ENCODE measurements around the gene WWOX. TPM values are rescaled to one million over a fixed set of nuclear protein-coding genes. Genes with fewer than 3 reads are reported as not detected.

Gene WWOX
- total RNA-seq, 1 experiment from 2014 or later: 35.6 TPM

DNA sequence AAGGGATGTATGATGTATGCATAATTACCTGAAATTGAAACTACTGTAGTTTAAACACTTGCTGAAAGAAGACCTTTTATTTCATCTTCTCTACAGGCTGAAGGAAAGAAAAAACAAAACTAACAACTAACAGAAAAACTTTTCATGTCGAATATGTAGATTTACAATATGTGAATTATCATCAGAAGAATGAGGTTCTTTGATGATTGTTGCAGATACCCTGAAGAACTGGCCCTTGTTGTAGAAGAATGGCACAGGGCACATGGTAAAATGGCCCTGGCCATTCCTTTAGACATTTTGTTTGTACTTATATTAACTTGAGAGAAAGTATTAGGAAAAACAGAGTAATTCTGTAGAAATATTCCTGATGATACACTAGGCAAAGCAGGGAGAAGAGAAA is 1057.3 kb downstream of the WWOX start:
- H3F3A ChIP-seq (ENCODE audit: insufficient read depth, low read depth): no peaks in the 10 kb centered on the region
- H3K4me2 ChIP-seq: no peak overlapping the region
- ChIA-PET POLR2A (ENCODE audit: unreplicated experiment) (no interaction called here), CTCF (no interaction called here)
- no peaks in the 10 kb centered on the region for H3K27me3 ChIP-seq (ENCODE audit: insufficient read depth, low read depth)
- no peak overlapping the region for H3K4me3 ChIP-seq
- no TSS peak for BruUV-seq (replicated peaks)
- intact Hi-C loops (cut with micrococcal nuclease; ENCODE audit: unreplicated experiment): no loop called here
- H3K4me1 ChIP-seq (replicated peaks; ENCODE audit: insufficient read depth): no peaks in the 10 kb centered on the region
- DNase-seq: no peak
- no peaks in the 10 kb centered on the region for H3K9me2 ChIP-seq (ENCODE audit: insufficient read depth)
- no peaks in the 10 kb centered on the region for H4K20me1 ChIP-seq (ENCODE audit: insufficient read depth)
- H3K9me3 ChIP-seq (ENCODE audit: insufficient read depth, low read depth): no peaks in the 10 kb centered on the region
- H3K27ac ChIP-seq: no peak overlapping the region
- no peak overlapping the region for H2AFZ ChIP-seq
- TF ChIP-seq, protein P1, sequence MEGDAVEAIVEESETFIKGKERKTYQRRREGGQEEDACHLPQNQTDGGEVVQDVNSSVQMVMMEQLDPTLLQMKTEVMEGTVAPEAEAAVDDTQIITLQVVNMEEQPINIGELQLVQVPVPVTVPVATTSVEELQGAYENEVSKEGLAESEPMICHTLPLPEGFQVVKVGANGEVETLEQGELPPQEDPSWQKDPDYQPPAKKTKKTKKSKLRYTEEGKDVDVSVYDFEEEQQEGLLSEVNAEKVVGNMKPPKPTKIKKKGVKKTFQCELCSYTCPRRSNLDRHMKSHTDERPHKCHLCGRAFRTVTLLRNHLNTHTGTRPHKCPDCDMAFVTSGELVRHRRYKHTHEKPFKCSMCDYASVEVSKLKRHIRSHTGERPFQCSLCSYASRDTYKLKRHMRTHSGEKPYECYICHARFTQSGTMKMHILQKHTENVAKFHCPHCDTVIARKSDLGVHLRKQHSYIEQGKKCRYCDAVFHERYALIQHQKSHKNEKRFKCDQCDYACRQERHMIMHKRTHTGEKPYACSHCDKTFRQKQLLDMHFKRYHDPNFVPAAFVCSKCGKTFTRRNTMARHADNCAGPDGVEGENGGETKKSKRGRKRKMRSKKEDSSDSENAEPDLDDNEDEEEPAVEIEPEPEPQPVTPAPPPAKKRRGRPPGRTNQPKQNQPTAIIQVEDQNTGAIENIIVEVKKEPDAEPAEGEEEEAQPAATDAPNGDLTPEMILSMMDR (conservative IDR thresholded peaks at IDR 0.05): no peak
- no peak for TF ChIP-seq EZH2 (IDR thresholded peaks at IDR 0.05; ENCODE audit: low read depth)
- no peaks in the 10 kb centered on the region for H3K36me3 ChIP-seq (ENCODE audit: low read depth)
- no peaks in the 10 kb centered on the region for H3K79me2 ChIP-seq (ENCODE audit: low read depth)

DNA sequence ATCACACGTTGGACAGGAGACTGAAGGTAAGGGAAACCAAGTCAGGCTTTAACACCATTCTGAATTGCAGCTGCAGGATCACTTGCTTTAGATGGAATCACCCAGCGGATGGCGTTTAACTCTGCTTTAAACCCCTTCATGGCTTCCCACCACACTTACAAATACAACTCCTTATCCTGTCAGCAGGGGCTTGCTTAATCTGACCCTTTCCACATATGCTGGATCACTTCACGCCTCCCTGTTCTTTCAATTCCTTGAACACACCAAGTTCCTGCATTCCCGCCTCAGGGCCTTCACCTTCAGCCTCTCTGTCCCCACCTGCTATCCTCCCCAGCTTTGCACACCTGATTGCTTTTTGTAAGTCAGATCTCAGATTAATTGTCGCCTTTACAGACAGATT is 1058.9 kb downstream of the WWOX start:
- TF ChIP-seq, protein P1 (conservative IDR thresholded peaks at IDR 0.05): no peak
- TF ChIP-seq EZH2 (IDR thresholded peaks at IDR 0.05; ENCODE audit: low read depth): no peak
- Histone ChIP-seq H3K36me3 (ENCODE audit: low read depth) (no peaks in the 10 kb centered on the region), H3K9me2 (ENCODE audit: insufficient read depth) (no peaks in the 10 kb centered on the region), H3K4me1 (replicated peaks; ENCODE audit: insufficient read depth) (no peaks in the 10 kb centered on the region), H3K4me2 (no peak overlapping the region), H2AFZ (no peak overlapping the region), H3K27me3 (ENCODE audit: insufficient read depth, low read depth) (no peaks in the 10 kb centered on the region), H4K20me1 (ENCODE audit: insufficient read depth) (no peaks in the 10 kb centered on the region), H3F3A (ENCODE audit: insufficient read depth, low read depth) (no peaks in the 10 kb centered on the region), H3K27ac (no peak overlapping the region), H3K79me2 (ENCODE audit: low read depth) (no peaks in the 10 kb centered on the region), H3K9me3 (ENCODE audit: insufficient read depth, low read depth) (no peaks in the 10 kb centered on the region), H3K4me3 (no peak overlapping the region)
- ChIA-PET CTCF (no interaction called here), POLR2A (ENCODE audit: unreplicated experiment) (no interaction called here)
- BruUV-seq (replicated peaks): no TSS peak
- no peak for DNase-seq
- intact Hi-C loops (cut with micrococcal nuclease; ENCODE audit: unreplicated experiment): no loop called here

DNA sequence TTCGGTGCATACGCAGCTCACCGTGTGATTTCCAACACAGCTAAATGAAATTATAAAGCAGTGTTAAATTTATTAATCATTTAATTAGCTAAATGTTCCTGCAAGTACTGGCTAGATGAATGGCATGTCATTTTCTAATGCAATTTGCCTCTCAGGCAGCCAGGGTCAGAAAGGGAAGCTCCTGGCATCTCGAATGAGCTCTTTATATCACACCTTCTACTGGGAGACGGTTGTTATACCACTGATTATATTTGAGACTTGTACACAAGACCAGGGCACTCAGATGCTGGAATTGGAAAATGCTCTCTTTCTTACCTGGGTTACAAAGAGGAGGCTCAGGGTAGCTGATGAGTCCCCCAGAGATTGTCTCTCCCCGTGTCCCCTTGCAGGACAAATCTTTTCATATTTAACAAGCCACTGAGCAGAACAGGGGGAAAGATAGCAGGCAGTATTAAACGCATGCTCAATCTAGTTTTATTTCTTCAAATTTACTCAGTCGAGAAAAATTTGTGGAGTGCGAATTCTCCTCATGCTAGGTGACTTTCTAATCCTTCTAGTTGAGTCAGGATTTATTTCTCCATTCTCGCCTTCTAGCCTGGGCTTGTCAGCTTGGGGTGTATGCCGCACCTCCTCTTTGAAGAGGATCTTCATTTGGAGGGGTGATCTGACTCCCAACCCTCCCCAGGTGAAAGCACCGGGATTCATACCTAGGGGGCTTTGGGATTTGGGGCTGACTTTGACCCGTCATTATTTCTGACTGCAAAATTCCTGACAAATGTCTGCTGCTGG is 1060.0 kb downstream of the WWOX start:
- Histone ChIP-seq H2AFZ (no peak overlapping the region), H3K9me2 (ENCODE audit: insufficient read depth) (no peaks in the 10 kb centered on the region), H4K20me1 (ENCODE audit: insufficient read depth) (no peaks in the 10 kb centered on the region), H3K4me1 (replicated peaks; ENCODE audit: insufficient read depth) (no peaks in the 10 kb centered on the region), H3K79me2 (ENCODE audit: low read depth) (no peaks in the 10 kb centered on the region), H3K4me3 (no peak overlapping the region), H3F3A (ENCODE audit: insufficient read depth, low read depth) (no peaks in the 10 kb centered on the region), H3K4me2 (no peak overlapping the region), H3K9me3 (ENCODE audit: insufficient read depth, low read depth) (no peaks in the 10 kb centered on the region), H3K27ac (no peak overlapping the region), H3K36me3 (ENCODE audit: low read depth) (no peaks in the 10 kb centered on the region), H3K27me3 (ENCODE audit: insufficient read depth, low read depth) (no peaks in the 10 kb centered on the region)
- POLR2A ChIA-PET (ENCODE audit: unreplicated experiment): interaction anchor here (0.5 kb wide), 1 partner anchor 362 kb away, joined by 3 read pairs; no protein-coding TSS in a partner anchor
- no TSS peak for BruUV-seq (replicated peaks)
- no peak for DNase-seq
- intact Hi-C loops (cut with micrococcal nuclease; ENCODE audit: unreplicated experiment): no loop called here
- CTCF ChIA-PET: no interaction called here
- TF ChIP-seq EZH2 (IDR thresholded peaks at IDR 0.05; ENCODE audit: low read depth): no peak
- TF ChIP-seq, protein P1 (conservative IDR thresholded peaks at IDR 0.05): no peak

Measured in PC-9 (cell line).